ENCODE data around the gene SNX8. TPM values are rescaled to one million over a fixed set of nuclear protein-coding genes. Genes with fewer than 3 reads are reported as not detected.

SNX8 gene
- total and polyA plus RNA-seq, 2 of the 8 experiments (the other 6 are each of a cell fraction or from before 2014, with no cell fraction given), result 46.2 to 70.8 TPM

DNA sequence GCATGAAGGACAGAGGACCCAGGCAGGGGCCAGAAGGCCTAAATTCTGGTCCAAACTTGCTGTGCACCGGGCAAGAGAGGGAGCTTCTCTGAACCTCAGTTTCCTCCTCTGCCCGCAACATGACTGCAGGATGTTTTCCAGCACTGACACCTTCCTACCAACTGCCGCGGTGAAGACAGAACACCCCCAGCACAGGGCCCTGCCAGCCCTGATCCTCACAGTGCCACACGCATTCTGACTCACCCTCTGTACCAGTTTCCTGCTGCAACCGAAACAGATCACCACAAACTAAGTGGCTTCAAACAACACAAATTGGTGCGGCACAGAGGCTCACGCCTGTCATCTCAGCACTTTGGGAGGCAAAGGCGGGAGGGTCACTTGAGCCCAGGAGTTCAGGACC is 99.6 kb downstream of the SNX8 start:
- H4K91ac ChIP-seq (replicated peaks; ENCODE audit: insufficient read length, low read length), result no peak overlapping the region
- H2BK20ac ChIP-seq (ENCODE audit: low read length), result no peak overlapping the region
- no peaks in the 10 kb centered on the region for H3K4me1 ChIP-seq (replicated peaks in 1 of 4; ENCODE audit: control insufficient read depth in 3 of 4, insufficient read depth in 4 of 4, low read length in 3 of 4)
- H3K9me3 ChIP-seq (ENCODE audit: insufficient read depth in 2 of 2, low read depth in 1 of 2, low read length in 1 of 2), result no peaks in the 10 kb centered on the region
- 89% methylated on average over 9 of the region's 9 CpGs; no CpG with 5 or more reads in 1 of the 2 experiments for WGBS, 2 experiments (ENCODE audit: extremely low coverage in 1 of 2, insufficient coverage in 1 of 2, insufficient read length in 1 of 2, insufficient replicate concordance in 2 of 2, low coverage in 1 of 2, low lambda C conversion rate in 2 of 2, missing lambda C conversion rate in 1 of 2)
- H2BK120ac ChIP-seq (replicated peaks; ENCODE audit: low read depth, low read length), result no peak overlapping the region
- H4K5ac ChIP-seq (ENCODE audit: insufficient read length, low read depth, low read length), result no peak overlapping the region
- no peak overlapping the region for H3K23ac ChIP-seq (ENCODE audit: insufficient read length)
- H3K18ac ChIP-seq (ENCODE audit: extremely low read depth, low read length), result no peak overlapping the region
- H3K4me3 ChIP-seq (ENCODE audit: extremely low read depth in 1 of 4, insufficient read depth in 2 of 4, low read depth in 3 of 4, low read length in 4 of 4), result no peak overlapping the region
- no peak overlapping the region for H3K9ac ChIP-seq (replicated peaks in 1 of 4; ENCODE audit: extremely low read depth in 1 of 4, low read depth in 3 of 4, low read length in 3 of 4)
- H3K27me3 ChIP-seq (replicated peaks in 1 of 4; ENCODE audit: control insufficient read depth in 3 of 4, extremely low read depth in 1 of 4, insufficient read depth in 3 of 4, low read length in 3 of 4), result no peaks in the 10 kb centered on the region
- no peak overlapping the region for H3K4me2 ChIP-seq (ENCODE audit: insufficient read depth in 1 of 2, low read depth in 2 of 2, low read length in 2 of 2)
- peaks cover 3 to 34% of the 10 kb centered on the region in 2 experiments for H4K20me1 ChIP-seq (replicated peaks in 1 of 2; ENCODE audit: control insufficient read depth in 1 of 2, insufficient read depth in 2 of 2, low read length in 2 of 2)
- H3K56ac ChIP-seq (replicated peaks; ENCODE audit: insufficient read length, low read depth, low read length), result no peak overlapping the region
- no peak overlapping the region for H4K8ac ChIP-seq (ENCODE audit: extremely low read depth, insufficient read depth, low read length)
- no peak overlapping the region for H2BK15ac ChIP-seq (ENCODE audit: low read length)
- POLR2A ChIA-PET (ENCODE audit: partially characterized antibody), result no interaction called here
- FAIRE-seq (no peak), DNase-seq (ENCODE audit: low read depth in 1 of 2, low spot score in 2 of 2) (no peak)
- no peak overlapping the region for H2AK5ac ChIP-seq (ENCODE audit: low read depth, low read length)
- H3K14ac ChIP-seq (ENCODE audit: insufficient read length), result no peak overlapping the region
- H2BK12ac ChIP-seq (ENCODE audit: low read depth, low read length), result no peak overlapping the region
- H3K36me3 ChIP-seq (ENCODE audit: control insufficient read depth in 2 of 4, insufficient read depth in 4 of 4, low read length in 3 of 4), result peaks cover 18 to 58% (median 48%) of the 10 kb centered on the region in 4 experiments; a peak in 7 of 8 replicates
- no peaks in the 10 kb centered on the region; the same call in 1 of the 2 replicates for H3K79me1 ChIP-seq (ENCODE audit: low read depth, low read length)
- no peak overlapping the region for H3K27ac ChIP-seq (ENCODE audit: low read depth, low read length)
- no peaks in the 10 kb centered on the region for H3K23me2 ChIP-seq (ENCODE audit: low read depth, low read length)
- CTCF ChIA-PET (ENCODE audit: partially characterized antibody), result interaction anchor here (0.9 kb wide), 1 partner anchor 26 kb away, joined by 4 read pairs; no protein-coding TSS in a partner anchor
- H3K79me2 ChIP-seq (ENCODE audit: control insufficient read depth in 1 of 2, insufficient read depth in 2 of 2, low read length in 2 of 2), result no peaks in the 10 kb centered on the region
- no peak overlapping the region for H2BK5ac ChIP-seq (ENCODE audit: low read depth, low read length)
- H3K4ac ChIP-seq (replicated peaks; ENCODE audit: insufficient read length, low read depth, low read length), result no peak overlapping the region
- H2AFZ ChIP-seq (ENCODE audit: low read length), result no peak overlapping the region
- TF ChIP-seq MAX (IDR thresholded peaks at IDR 0.05) (no peak), POLR2A (IDR thresholded peaks at IDR 0.05; ENCODE audit: control extremely low read depth in 1 of 2, low read depth in 2 of 2, low read length in 2 of 2) (no peak), POU5F1 (IDR thresholded peaks at IDR 0.05; ENCODE audit: low read depth, low read length) (no peak), POLR2AphosphoS5 (IDR thresholded peaks at IDR 0.05; ENCODE audit: low read depth, low read length) (no peak), CBX8 (IDR thresholded peaks at IDR 0.05; ENCODE audit: borderline replicate concordance, low read depth, low read length) (no peak), HDAC6 (IDR thresholded peaks at IDR 0.05; ENCODE audit: low read depth, low read length) (no peak), ASH2L (IDR thresholded peaks at IDR 0.05; ENCODE audit: low read length) (no peak), SIN3A (conservative IDR thresholded peaks at IDR 0.05 in 1 of 2, IDR thresholded peaks at IDR 0.05 in 1 of 2; ENCODE audit: low read depth in 1 of 2, low read length in 2 of 2) (no peak), KDM5A (IDR thresholded peaks at IDR 0.05; ENCODE audit: low read length) (no peak), SP1 (IDR thresholded peaks at IDR 0.05; ENCODE audit: low read depth, low read length) (no peak), TCF12 (IDR thresholded peaks at IDR 0.05; ENCODE audit: low read depth, low read length) (no peak), JUN (IDR thresholded peaks at IDR 0.05; ENCODE audit: low read depth, low read length) (no peak)
- TF ChIP-seq, protein P1, sequence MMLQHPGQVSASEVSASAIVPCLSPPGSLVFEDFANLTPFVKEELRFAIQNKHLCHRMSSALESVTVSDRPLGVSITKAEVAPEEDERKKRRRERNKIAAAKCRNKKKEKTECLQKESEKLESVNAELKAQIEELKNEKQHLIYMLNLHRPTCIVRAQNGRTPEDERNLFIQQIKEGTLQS (IDR thresholded peaks at IDR 0.05; ENCODE audit: insufficient read depth, low read depth, low read length), result no peak
